Mucosa of descending colon (tissue), 3 donors: ENCODE data around the gene HSD11B2. TPM values are rescaled to one million over a fixed set of nuclear protein-coding genes. Genes with fewer than 3 reads are reported as not detected.
A peak's percentile ranks its signal among the peaks of the same experiment; 100 is the strongest.

Source experiments
- ATAC-seq: fragments of 200-7000 bp; cut with Tn5 transposase; one replicate; pipeline ENCODE4 v1.9.1; 2020; ENCODE audit warnings: mild to moderate bottlenecking, moderate library complexity
- DNase-seq, 3 donors: peaks; one replicate each; pipeline ENCODE4 v3.0.0-alpha.2; 2020
- H3K36me3 ChIP-seq: fragments of 200-600 bp; one replicate; pipeline ENCODE4 v1.8.0; 2021; ENCODE audit warnings: low read depth, mild to moderate bottlenecking
- H3K4me1 ChIP-seq: fragments of 200-600 bp; one replicate; pipeline ENCODE4 v1.8.0; 2021; ENCODE audit warnings: low read depth, mild to moderate bottlenecking
- H3K4me3 ChIP-seq: fragments of 200-600 bp; one replicate; pipeline ENCODE4 v1.8.0; 2021; ENCODE audit warnings: mild to moderate bottlenecking
- H3K9me3 ChIP-seq: fragments of 200-600 bp; one replicate; pipeline ENCODE4 v1.8.0; 2021; ENCODE audit warnings: mild to moderate bottlenecking
- intact Hi-C, 2 donors: fragments of 100-400 bp; cut with DNase I in 1 of 2; cut with micrococcal nuclease in 1 of 2; formaldehyde crosslinking; loops; one replicate each; pipeline versions ENCODE4 v1.11.0 to v1.11.1; 2022; cut with DNase I, micrococcal nuclease
- total RNA-seq, 3 donors: library from RNA; stranded (reverse); fragmentation: NEBNext Ultra II Directional in 2 of 3; extraction: Animal tissue kit (Norgen Biotek cat#: 25700) in 2 of 3; gene quantifications; one replicate each; pipeline versions ENCODE4 v1.2.1 to v1.2.4, GENCODE V29; 2021 to 2023
- TF ChIP-seq, protein P1 (sequence below): fragments of 200-600 bp; IDR thresholded peaks from one replicate; pipeline ENCODE4 v1.8.0; 2022; ENCODE audit warnings: antibody characterized with exemption, mild to moderate bottlenecking
- donor health status: DM: no; HTN: no; CAD: no; lungs with moderate emphysema.
- donor health status: DM: no; HTN: no; CAD: no.
- donor health status: DM: no; HTN: yes; CAD: no.

HSD11B2 gene
- total RNA-seq, 3 donors from 2014 or later, result 322 to 765 (median 646) TPM

DNA sequence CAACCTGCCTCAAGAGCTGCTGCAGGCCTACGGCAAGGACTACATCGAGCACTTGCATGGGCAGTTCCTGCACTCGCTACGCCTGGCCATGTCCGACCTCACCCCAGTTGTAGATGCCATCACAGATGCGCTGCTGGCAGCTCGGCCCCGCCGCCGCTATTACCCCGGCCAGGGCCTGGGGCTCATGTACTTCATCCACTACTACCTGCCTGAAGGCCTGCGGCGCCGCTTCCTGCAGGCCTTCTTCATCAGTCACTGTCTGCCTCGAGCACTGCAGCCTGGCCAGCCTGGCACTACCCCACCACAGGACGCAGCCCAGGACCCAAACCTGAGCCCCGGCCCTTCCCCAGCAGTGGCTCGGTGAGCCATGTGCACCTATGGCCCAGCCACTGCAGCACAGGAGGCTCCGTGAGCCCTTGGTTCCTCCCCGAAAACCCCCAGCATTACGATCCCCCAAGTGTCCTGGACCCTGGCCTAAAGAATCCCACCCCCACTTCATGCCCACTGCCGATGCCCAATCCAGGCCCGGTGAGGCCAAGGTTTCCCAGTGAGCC, 5.8 kb downstream of the HSD11B2 start:
- Histone ChIP-seq H3K36me3 (no peaks in the 10 kb centered on the region), H3K4me1 (peaks cover 15% of the 10 kb centered on the region), H3K4me3 (no peak overlapping the region), H3K9me3 (no peaks in the 10 kb centered on the region)
- DNase-seq (peak in 2 of 3 donors; percentile 37 to 49), ATAC-seq (no peak)
- TF ChIP-seq, protein P1, sequence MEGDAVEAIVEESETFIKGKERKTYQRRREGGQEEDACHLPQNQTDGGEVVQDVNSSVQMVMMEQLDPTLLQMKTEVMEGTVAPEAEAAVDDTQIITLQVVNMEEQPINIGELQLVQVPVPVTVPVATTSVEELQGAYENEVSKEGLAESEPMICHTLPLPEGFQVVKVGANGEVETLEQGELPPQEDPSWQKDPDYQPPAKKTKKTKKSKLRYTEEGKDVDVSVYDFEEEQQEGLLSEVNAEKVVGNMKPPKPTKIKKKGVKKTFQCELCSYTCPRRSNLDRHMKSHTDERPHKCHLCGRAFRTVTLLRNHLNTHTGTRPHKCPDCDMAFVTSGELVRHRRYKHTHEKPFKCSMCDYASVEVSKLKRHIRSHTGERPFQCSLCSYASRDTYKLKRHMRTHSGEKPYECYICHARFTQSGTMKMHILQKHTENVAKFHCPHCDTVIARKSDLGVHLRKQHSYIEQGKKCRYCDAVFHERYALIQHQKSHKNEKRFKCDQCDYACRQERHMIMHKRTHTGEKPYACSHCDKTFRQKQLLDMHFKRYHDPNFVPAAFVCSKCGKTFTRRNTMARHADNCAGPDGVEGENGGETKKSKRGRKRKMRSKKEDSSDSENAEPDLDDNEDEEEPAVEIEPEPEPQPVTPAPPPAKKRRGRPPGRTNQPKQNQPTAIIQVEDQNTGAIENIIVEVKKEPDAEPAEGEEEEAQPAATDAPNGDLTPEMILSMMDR, result no peak
- intact Hi-C loops, result no loop called here

- TF ChIP-seq, protein P1, result no peak
- intact Hi-C loops, result no loop called here
- H3K4me1 ChIP-seq, result peaks cover 22% of the 10 kb centered on the region
- DNase-seq (peak in 1 of 3 donors; percentile 27), ATAC-seq (no peak)
- H3K9me3 ChIP-seq, result no peaks in the 10 kb centered on the region
- no peak overlapping the region for H3K4me3 ChIP-seq
- H3K36me3 ChIP-seq, result no peaks in the 10 kb centered on the region
These were observed 6.6 kb downstream of the HSD11B2 start for GRCh38 chr16:67437513-67437912.

GRCh38 chr16:67438098-67438791, 7.3 kb downstream of the HSD11B2 start:
- intact Hi-C loops, result no loop called here
- Histone ChIP-seq H3K4me3 (no peak overlapping the region), H3K9me3 (no peaks in the 10 kb centered on the region), H3K4me1 (peaks cover 29% of the 10 kb centered on the region), H3K36me3 (no peaks in the 10 kb centered on the region)
- no peak for ATAC-seq
- TF ChIP-seq, protein P1, result no peak
- DNase-seq, result peak in 1 of 3 donors; percentile 47

- H3K4me1 ChIP-seq, result peaks cover 35% of the 10 kb centered on the region
- intact Hi-C loops, result no loop called here
- peak; percentile 0 for ATAC-seq
- H3K4me3 ChIP-seq, result no peak overlapping the region
- H3K9me3 ChIP-seq, result no peaks in the 10 kb centered on the region
- no peaks in the 10 kb centered on the region for H3K36me3 ChIP-seq
- TF ChIP-seq, protein P1, result no peak
- DNase-seq, result peak in 1 of 3 donors; percentile 56
These were observed 8.0 kb downstream of the HSD11B2 start for GRCh38 chr16:67438824-67439393.

- TF ChIP-seq, protein P1, result no peak
- no peaks in the 10 kb centered on the region for H3K36me3 ChIP-seq
- ATAC-seq, result peak; percentile 88
- no peak overlapping the region for H3K4me3 ChIP-seq
- no peaks in the 10 kb centered on the region for H3K9me3 ChIP-seq
- intact Hi-C loops, result no loop called here
- DNase-seq, result peak; percentile 96 to 98 (median 97)
- H3K4me1 ChIP-seq, result peaks cover 57% of the 10 kb centered on the region
These were observed 10.4 kb downstream of the HSD11B2 start for GRCh38 chr16:67441271-67441753.
